ENCODE data around the gene SUGCT. TPM values are rescaled to one million over a fixed set of nuclear protein-coding genes. Genes with fewer than 3 reads are reported as not detected.
"Not testable (repeated sequence)": the region's sequence is repeated elsewhere in the genome, so short reads cannot be mapped to it uniquely, and the experiment has no call there.

Gene SUGCT
- total RNA-seq, 2 experiments from 2014 or later, result 2.3 to 2.9 TPM

- Mint-ChIP-seq H3K36me3 (no peaks in the 10 kb centered on the region), H3K4me3 (no peak overlapping the region)
Observed at GRCh38 chr7:40619647-40620046, 484.8 kb downstream of the SUGCT start.

DNA sequence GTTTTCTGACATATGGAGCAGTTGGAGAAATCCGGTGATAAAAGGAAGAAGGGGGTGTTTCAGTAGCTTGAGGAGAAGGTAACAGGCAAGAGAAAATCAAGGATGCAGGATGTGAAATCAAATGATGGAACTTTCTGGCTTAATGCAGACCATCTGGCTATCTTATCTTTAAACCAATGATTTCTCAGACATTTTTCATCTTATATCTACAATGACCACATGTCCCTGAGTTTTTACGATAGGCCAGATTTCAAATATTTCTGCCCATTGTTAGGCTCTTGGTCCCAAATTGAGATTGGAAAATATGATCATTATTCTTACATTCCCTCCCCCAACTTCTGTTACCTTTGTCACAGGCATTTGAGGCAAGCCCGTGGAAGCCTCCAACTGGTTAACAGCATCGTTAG is 486.8 kb downstream of the SUGCT start:
- no peak overlapping the region for H3K4me3 Mint-ChIP-seq
- no peak overlapping the region for H3K27ac Mint-ChIP-seq
- no peaks in the 10 kb centered on the region for H3K9me3 Mint-ChIP-seq
- no peaks in the 10 kb centered on the region for H3K4me1 Mint-ChIP-seq
- H3K36me3 Mint-ChIP-seq, result peaks cover under 1% of the 10 kb centered on the region
- DNase-seq, result no peak
- no peaks in the 10 kb centered on the region for H3K27me3 Mint-ChIP-seq

More at GRCh38 chr7:40619647-40620046, 484.8 kb downstream of the SUGCT start:
- no peaks in the 10 kb centered on the region for H3K4me1 Mint-ChIP-seq
- H3K9me3 Mint-ChIP-seq, result no peaks in the 10 kb centered on the region
- DNase-seq, result no peak
- H3K27ac Mint-ChIP-seq, result no peak overlapping the region
- no peaks in the 10 kb centered on the region for H3K27me3 Mint-ChIP-seq

- no peaks in the 10 kb centered on the region for H3K9me3 Mint-ChIP-seq
- no peaks in the 10 kb centered on the region for H3K27me3 Mint-ChIP-seq
- no peaks in the 10 kb centered on the region for H3K4me1 Mint-ChIP-seq
- H3K27ac Mint-ChIP-seq, result no peak overlapping the region
- peaks cover 5% of the 10 kb centered on the region for H3K36me3 Mint-ChIP-seq
- DNase-seq, result no peak
- H3K4me3 Mint-ChIP-seq, result no peak overlapping the region
Observed at GRCh38 chr7:40622941-40623501, 488.2 kb downstream of the SUGCT start.

- DNase-seq, result no peak
- peaks cover 5% of the 10 kb centered on the region for H3K36me3 Mint-ChIP-seq
- no peaks in the 10 kb centered on the region for H3K4me1 Mint-ChIP-seq
- no peak overlapping the region for H3K27ac Mint-ChIP-seq
- H3K27me3 Mint-ChIP-seq, result no peaks in the 10 kb centered on the region
- H3K9me3 Mint-ChIP-seq, result no peaks in the 10 kb centered on the region
- H3K4me3 Mint-ChIP-seq, result no peak overlapping the region
Observed at GRCh38 chr7:40623863-40624262, 489.1 kb downstream of the SUGCT start.

GRCh38 chr7:40627361-40627760 is 492.6 kb downstream of the SUGCT start:
- not testable (repeated sequence) for H3K27me3 Mint-ChIP-seq, H3K36me3 Mint-ChIP-seq, DNase-seq, H3K9me3 Mint-ChIP-seq, H3K4me1 Mint-ChIP-seq, H3K27ac Mint-ChIP-seq, H3K4me3 Mint-ChIP-seq

GRCh38 chr7:40629891-40630290 is 495.1 kb downstream of the SUGCT start:
- no peak overlapping the region for H3K4me3 Mint-ChIP-seq
- no peaks in the 10 kb centered on the region for H3K9me3 Mint-ChIP-seq
- peaks cover 5% of the 10 kb centered on the region for H3K36me3 Mint-ChIP-seq
- H3K27ac Mint-ChIP-seq, result no peak overlapping the region
- no peak for DNase-seq
- no peaks in the 10 kb centered on the region for H3K4me1 Mint-ChIP-seq
- H3K27me3 Mint-ChIP-seq, result no peaks in the 10 kb centered on the region

GRCh38 chr7:40634118-40634517 is 499.3 kb downstream of the SUGCT start:
- no peaks in the 10 kb centered on the region for H3K9me3 Mint-ChIP-seq
- no peak overlapping the region for H3K27ac Mint-ChIP-seq
- H3K4me1 Mint-ChIP-seq, result no peaks in the 10 kb centered on the region
- DNase-seq, result no peak
- H3K4me3 Mint-ChIP-seq, result no peak overlapping the region
- peaks cover 5% of the 10 kb centered on the region for H3K27me3 Mint-ChIP-seq
- no peaks in the 10 kb centered on the region for H3K36me3 Mint-ChIP-seq

GRCh38 chr7:40638545-40639320 is 503.9 kb downstream of the SUGCT start:
- Mint-ChIP-seq H3K4me3 (no peak overlapping the region), H3K4me1 (no peaks in the 10 kb centered on the region), H3K27me3 (peaks cover 7% of the 10 kb centered on the region), H3K27ac (no peak overlapping the region), H3K36me3 (no peaks in the 10 kb centered on the region), H3K9me3 (no peaks in the 10 kb centered on the region)
- DNase-seq, result no peak

DNA sequence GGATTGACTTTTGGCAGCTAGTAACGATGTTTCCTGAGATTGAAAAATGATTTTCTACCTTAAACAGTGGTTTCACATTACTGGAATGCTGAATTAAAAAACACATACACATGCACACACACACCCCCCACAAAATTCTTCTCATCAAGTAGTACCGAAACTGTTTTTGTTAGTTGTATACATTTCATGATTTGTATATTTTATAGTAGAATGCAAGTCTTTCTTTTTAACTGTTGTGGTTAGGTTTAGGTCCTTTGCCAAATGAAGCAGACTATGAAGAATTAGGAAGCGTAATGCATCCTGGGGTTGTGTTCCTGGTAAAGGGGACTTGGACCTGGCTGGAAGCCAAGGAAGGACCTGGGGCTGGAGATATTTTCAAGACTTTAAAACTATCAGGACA is 505.8 kb downstream of the SUGCT start:
- no peak for DNase-seq
- Mint-ChIP-seq H3K4me1 (peaks cover 7% of the 10 kb centered on the region), H3K27ac (no peak overlapping the region), H3K9me3 (no peaks in the 10 kb centered on the region), H3K27me3 (peaks cover 12% of the 10 kb centered on the region), H3K4me3 (no peak overlapping the region), H3K36me3 (no peaks in the 10 kb centered on the region)

DNA sequence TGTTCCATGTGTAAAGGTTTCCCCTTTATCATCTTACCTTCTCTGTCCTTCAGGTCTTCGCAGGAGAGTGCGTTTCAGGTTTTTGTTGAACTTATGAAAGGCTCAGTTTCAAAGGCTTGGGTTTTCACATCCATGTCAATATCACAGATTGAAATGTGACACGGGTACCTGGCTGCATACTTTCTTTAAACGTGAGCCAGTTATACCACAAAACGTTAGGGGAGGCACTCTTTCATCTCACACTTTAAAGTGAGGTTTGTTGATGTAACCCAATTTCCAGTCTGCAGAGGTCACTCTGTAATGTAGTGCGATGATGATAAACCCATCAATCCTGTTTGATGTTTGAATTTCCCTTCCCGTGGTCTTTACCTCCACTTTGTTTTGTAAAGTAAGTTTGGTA is 506.9 kb downstream of the SUGCT start:
- H3K27ac Mint-ChIP-seq, result no peak overlapping the region
- peaks cover 12% of the 10 kb centered on the region for H3K27me3 Mint-ChIP-seq
- no peak overlapping the region for H3K4me3 Mint-ChIP-seq
- peaks cover 7% of the 10 kb centered on the region for H3K4me1 Mint-ChIP-seq
- H3K9me3 Mint-ChIP-seq, result no peaks in the 10 kb centered on the region
- no peaks in the 10 kb centered on the region for H3K36me3 Mint-ChIP-seq
- no peak for DNase-seq

- Mint-ChIP-seq H3K9me3 (no peaks in the 10 kb centered on the region), H3K4me3 (no peak overlapping the region), H3K27ac (no peak overlapping the region), H3K27me3 (peaks cover 8% of the 10 kb centered on the region), H3K36me3 (no peaks in the 10 kb centered on the region), H3K4me1 (peaks cover 7% of the 10 kb centered on the region)
- DNase-seq, result no peak
Observed at GRCh38 chr7:40643664-40644063, 508.9 kb downstream of the SUGCT start.

- DNase-seq, result peak; percentile 18
- peak overlapping the region; percentile 52 for H3K4me3 Mint-ChIP-seq
Observed at GRCh38 chr7:40644454-40645188, 509.8 kb downstream of the SUGCT start.

DNA sequence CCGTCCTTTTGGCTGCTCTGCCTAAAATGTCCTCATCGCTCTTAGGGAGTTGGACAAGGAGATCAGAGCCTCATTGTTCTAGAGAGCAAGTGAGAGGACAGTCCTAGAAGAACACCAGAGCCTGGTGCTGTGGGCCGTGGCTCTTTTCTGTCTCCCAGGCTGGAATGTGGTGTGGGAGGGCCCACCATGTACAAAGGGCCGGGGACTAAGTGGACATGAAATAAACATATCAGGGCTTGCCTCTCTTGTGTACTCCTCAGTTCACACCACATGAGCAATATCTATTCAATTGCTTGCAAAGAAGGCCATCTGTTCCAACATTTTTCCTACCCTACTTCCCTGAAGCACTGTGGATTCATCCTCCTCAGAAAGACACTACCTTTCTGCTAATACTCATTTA is 510.4 kb downstream of the SUGCT start:
- Mint-ChIP-seq H3K9me3 (no peaks in the 10 kb centered on the region), H3K27me3 (peaks cover 5% of the 10 kb centered on the region), H3K27ac (no peak overlapping the region), H3K36me3 (no peaks in the 10 kb centered on the region), H3K4me1 (peaks cover 7% of the 10 kb centered on the region), H3K4me3 (peak overlapping the region; percentile 52)
- DNase-seq, result no peak

More at GRCh38 chr7:40644454-40645188, 509.8 kb downstream of the SUGCT start:
- no peak overlapping the region for H3K27ac Mint-ChIP-seq
- H3K4me1 Mint-ChIP-seq, result peaks cover 7% of the 10 kb centered on the region
- peaks cover 5% of the 10 kb centered on the region for H3K27me3 Mint-ChIP-seq
- no peaks in the 10 kb centered on the region for H3K9me3 Mint-ChIP-seq
- H3K36me3 Mint-ChIP-seq, result no peaks in the 10 kb centered on the region

GRCh38 chr7:40646717-40647116 is 511.9 kb downstream of the SUGCT start:
- no peak for DNase-seq
- H3K4me1 Mint-ChIP-seq, result peaks cover 7% of the 10 kb centered on the region
- H3K36me3 Mint-ChIP-seq, result peaks cover 5% of the 10 kb centered on the region
- H3K27ac Mint-ChIP-seq, result no peak overlapping the region
- H3K4me3 Mint-ChIP-seq, result no peak overlapping the region
- H3K27me3 Mint-ChIP-seq, result peaks cover 5% of the 10 kb centered on the region
- peaks cover 5% of the 10 kb centered on the region for H3K9me3 Mint-ChIP-seq

- no peak overlapping the region for H3K27ac Mint-ChIP-seq
Observed at GRCh38 chr7:40647719-40648118, 512.9 kb downstream of the SUGCT start.

More at GRCh38 chr7:40647719-40648118, 512.9 kb downstream of the SUGCT start:
- H3K36me3 Mint-ChIP-seq, result peaks cover 5% of the 10 kb centered on the region
- peaks cover 7% of the 10 kb centered on the region for H3K4me1 Mint-ChIP-seq
- H3K9me3 Mint-ChIP-seq, result peaks cover 5% of the 10 kb centered on the region
- no peak for DNase-seq
- H3K27me3 Mint-ChIP-seq, result peaks cover 5% of the 10 kb centered on the region
- no peak overlapping the region for H3K4me3 Mint-ChIP-seq
